Measurements from ENCODE around the gene DTNB.

DTNB gene

DNA sequence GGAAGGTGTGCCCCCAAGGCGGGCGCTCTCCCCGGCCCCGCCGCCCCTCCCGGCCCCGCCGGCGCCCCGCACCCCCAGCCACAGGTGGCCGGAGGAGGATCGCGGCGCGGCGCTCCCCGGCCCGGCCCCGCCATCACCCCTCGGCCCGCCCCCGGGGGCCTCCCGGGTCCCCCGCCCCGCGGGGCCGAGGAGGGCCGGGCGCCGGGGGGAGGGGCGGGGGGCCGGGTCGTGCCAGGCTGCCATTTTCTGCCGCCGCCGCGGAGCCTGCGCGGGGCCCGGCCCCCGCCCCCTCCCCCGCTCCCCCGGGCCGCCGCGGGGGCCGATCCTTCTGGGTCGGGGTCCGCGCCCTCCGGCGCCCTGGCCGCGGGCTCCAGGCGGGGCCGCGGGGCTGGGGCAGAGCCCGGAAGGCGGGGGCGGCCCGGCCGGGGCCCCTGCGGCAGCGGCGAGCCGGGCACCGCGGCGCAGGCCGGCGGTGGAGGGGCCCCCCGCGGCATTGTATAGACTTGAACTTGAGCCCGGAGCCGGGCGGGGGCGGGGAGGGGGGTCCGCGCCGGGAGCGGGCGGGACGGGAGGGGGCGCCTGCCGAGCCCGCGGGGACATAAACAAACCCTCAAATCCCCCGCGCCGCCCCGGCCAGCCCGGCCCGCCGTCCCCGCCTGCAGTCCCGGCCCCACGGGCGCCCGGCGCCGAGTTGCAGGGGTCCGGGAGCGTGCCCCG is 332.2 kb downstream of the DTNB start:
- no peak for DNase-seq (ENCODE audit: low read depth)
- H3K4me3 ChIP-seq (ENCODE audit: low read length): peak overlapping the region; percentile 48
- TF ChIP-seq, protein P1, sequence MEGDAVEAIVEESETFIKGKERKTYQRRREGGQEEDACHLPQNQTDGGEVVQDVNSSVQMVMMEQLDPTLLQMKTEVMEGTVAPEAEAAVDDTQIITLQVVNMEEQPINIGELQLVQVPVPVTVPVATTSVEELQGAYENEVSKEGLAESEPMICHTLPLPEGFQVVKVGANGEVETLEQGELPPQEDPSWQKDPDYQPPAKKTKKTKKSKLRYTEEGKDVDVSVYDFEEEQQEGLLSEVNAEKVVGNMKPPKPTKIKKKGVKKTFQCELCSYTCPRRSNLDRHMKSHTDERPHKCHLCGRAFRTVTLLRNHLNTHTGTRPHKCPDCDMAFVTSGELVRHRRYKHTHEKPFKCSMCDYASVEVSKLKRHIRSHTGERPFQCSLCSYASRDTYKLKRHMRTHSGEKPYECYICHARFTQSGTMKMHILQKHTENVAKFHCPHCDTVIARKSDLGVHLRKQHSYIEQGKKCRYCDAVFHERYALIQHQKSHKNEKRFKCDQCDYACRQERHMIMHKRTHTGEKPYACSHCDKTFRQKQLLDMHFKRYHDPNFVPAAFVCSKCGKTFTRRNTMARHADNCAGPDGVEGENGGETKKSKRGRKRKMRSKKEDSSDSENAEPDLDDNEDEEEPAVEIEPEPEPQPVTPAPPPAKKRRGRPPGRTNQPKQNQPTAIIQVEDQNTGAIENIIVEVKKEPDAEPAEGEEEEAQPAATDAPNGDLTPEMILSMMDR (IDR thresholded peaks at IDR 0.05; ENCODE audit: insufficient read depth, low read depth, low read length, missing control alignments): no peak

DNA sequence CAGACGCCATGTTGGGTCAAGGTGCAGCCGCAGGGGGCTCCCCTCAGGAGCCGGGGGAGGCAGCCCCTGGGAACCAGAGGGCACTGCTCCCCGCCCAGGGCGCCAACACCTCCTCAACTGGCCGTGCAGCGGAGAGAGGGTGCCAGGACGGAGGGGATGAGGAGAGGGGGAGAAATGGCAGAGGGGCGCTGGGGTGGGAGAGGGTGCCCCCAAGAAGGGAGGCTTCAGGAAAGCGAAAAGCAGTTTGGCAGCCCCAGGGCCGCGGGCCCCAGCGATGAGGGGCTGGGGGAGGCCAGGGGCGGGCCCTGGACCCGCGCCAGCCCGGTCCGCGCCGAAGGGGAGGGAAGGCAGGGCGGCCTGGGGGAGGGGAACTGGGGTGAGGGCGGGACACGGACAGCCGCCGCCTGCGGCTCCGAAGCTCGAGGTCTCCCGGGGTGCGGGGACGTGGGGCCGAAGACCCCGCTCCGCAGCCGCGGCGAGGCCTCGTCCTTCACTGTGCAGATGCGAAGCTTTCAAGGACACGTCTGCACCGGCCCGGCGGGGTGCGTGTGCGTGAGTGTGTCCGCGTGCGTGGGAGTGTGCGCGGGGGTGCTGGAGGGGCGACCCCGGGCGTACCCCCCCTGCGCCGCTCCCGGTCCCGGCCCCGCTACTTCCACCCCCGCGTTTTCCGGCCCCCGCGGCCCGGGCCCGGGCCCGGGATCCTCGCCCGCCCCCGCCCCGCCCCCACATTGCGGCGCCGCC is 333.0 kb downstream of the DTNB start:
- TF ChIP-seq, protein P1 (IDR thresholded peaks at IDR 0.05; ENCODE audit: insufficient read depth, low read depth, low read length, missing control alignments): no peak
- H3K4me3 ChIP-seq (ENCODE audit: low read length): peak overlapping the region; percentile 48
- no peak for DNase-seq (ENCODE audit: low read depth)

DNA sequence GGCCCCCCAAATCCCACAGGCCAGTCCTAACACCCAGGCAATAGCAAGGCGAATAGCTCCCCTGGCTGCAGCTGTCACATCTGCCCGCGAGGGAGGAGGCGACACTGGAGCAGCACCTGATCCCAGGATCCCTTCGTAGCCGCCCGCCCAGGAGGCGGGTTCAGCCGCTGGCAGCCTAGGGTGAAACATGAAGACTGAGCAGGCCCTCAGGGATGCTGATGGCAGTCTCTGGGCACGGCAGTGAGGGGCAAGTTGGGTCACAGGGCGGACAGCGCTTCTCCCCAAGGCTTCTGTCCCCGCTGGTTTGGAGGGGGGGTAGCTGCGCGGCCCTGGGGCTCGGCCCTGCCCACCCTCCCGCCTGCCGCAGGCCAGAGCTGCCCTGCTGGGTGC is 333.6 kb downstream of the DTNB start:
- TF ChIP-seq, protein P1 (IDR thresholded peaks at IDR 0.05; ENCODE audit: insufficient read depth, low read depth, low read length, missing control alignments): no peak
- no peak overlapping the region for H3K4me3 ChIP-seq (ENCODE audit: low read length)
- no peak for DNase-seq (ENCODE audit: low read depth)

DNA sequence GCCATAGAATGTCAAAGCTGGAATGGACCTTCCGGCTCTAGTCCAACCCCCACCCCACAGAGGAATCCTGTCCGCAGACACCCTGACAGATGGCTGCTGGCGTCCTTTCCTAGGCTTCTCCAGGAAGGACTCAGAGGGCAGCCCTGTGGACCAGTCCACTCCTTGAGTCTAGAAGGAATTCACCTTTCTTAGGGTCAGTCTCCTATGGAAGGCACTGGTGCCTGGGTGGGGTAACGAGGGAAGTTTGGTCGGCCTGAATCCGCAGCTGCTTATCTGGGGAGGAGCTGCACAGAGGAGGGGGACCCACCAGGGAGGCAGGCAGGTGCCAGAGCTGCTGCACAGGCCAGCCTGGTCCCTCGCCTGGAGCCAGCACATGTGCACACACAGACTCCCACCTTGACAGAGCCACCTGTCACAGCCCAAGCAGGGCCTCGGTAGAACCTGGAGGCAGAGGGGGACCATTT is 334.1 kb downstream of the DTNB start:
- TF ChIP-seq, protein P1 (IDR thresholded peaks at IDR 0.05; ENCODE audit: insufficient read depth, low read depth, low read length, missing control alignments): no peak
- DNase-seq (ENCODE audit: low read depth): no peak
- H3K4me3 ChIP-seq (ENCODE audit: low read length): no peak overlapping the region

DNA sequence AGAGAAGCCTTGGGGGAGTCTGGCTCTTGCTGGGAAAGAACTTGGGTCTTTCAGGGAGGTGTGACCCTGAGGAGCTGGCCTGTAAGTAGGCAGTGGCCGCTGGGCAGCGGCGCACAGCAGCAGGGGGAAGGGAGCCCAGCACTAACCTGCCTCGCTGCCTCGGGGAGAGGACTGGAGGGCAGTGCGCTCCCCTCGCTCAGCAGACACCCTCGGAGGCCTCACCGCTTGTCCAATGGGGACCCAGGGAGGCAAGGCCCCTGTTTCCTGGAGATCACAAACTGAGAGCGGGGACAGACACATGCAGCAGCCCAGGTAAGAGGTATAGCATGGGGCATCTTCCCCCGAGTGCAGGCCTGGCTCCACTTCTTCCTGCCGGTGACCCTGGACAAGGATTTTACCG is 335.0 kb downstream of the DTNB start:
- DNase-seq (ENCODE audit: low read depth): no peak
- TF ChIP-seq, protein P1 (IDR thresholded peaks at IDR 0.05; ENCODE audit: insufficient read depth, low read depth, low read length, missing control alignments): no peak
- H3K4me3 ChIP-seq (ENCODE audit: low read length): no peak overlapping the region

DNA sequence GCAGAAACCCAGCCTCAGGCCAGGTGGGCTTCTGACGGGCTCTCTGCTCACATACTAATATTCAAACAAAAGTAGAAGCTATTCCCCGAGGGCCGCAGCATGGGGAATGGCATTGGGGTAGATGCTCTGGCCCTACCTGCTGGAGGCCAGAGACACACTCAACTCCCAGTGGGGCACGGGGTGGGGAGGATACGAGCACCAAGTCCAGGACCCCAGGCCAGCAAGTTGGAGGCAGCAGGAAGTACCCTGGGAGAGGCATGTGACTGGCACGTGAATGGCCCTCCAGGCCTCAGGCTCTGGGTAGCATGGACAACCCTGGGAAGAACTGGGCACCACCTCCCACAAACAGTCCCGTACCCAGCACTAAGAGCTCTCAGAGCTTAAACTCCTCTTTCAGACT is 335.5 kb downstream of the DTNB start:
- H3K4me3 ChIP-seq (ENCODE audit: low read length): no peak overlapping the region
- no peak for DNase-seq (ENCODE audit: low read depth)
- TF ChIP-seq, protein P1 (IDR thresholded peaks at IDR 0.05; ENCODE audit: insufficient read depth, low read depth, low read length, missing control alignments): no peak

Data from epithelial cell of esophagus (primary cell).